K562 (cell line): ENCODE results near the gene CEP44.

Experiments used
- BDP1 ChIP-seq: IDR thresholded peaks from 3 replicates; pipeline ENCODE4 v1.6.1; 2011; ENCODE audit not compliant: insufficient read length, insufficient read depth
- CTCF ChIP-seq, 3 experiments: IDR thresholded peaks in 2 of 3; conservative IDR thresholded peaks in 1 of 3; 2 replicates each; pipeline ENCODE4 v1.5.1; 2011 to 2012; ENCODE audit warnings: low read length in 3 of 3, mild to moderate bottlenecking in 3 of 3, control low read depth in 2 of 3, improper control_type of control experiment in 1 of 3, inconsistent platforms in 1 of 3, low read depth in 1 of 3, mixed read lengths in 1 of 3, moderate library complexity in 1 of 3; ENCODE audit not compliant: insufficient read depth in 2 of 3
- EZH2 ChIP-seq: IDR thresholded peaks from 2 replicates; pipeline ENCODE4 v1.6.1; 2012; ENCODE audit warnings: low read depth, mild to moderate bottlenecking, inconsistent platforms, low read length, borderline replicate concordance
- FOXJ3 ChIP-seq: sonication (generic); formaldehyde crosslinking; IDR thresholded peaks from 2 replicates; pipeline ENCODE4 v1.4.0; 2020; ENCODE audit warnings: mild to moderate bottlenecking, missing genetic modification reagents
- MYC ChIP-seq, 2 experiments: fragments of 250-450 bp in 1 of 2; sonication (Bioruptor Pico) in 1 of 2; IDR thresholded peaks; 2 replicates each; pipeline versions ENCODE4 v1.5.1 to v1.6.1; 2012 to 2021; ENCODE audit warnings: low read depth in 2 of 2, borderline replicate concordance in 1 of 2, improper control_type of control experiment in 1 of 2, low read length in 1 of 2, mild to moderate bottlenecking in 1 of 2, moderate library complexity in 1 of 2
- NELFE ChIP-seq: IDR thresholded peaks from 2 replicates; pipeline ENCODE4 v1.6.1; 2011; ENCODE audit warnings: mild to moderate bottlenecking; ENCODE audit not compliant: insufficient read depth, insufficient read length
- NR1H2 ChIP-seq: sonication (generic); formaldehyde crosslinking; IDR thresholded peaks from 2 replicates; pipeline ENCODE4 v1.4.0; 2020; ENCODE audit warnings: mild to moderate bottlenecking, missing genetic modification reagents
- RBBP5 ChIP-seq: fragments of 200-600 bp; sonication (generic); IDR thresholded peaks from 2 replicates; pipeline ENCODE4 v1.6.1; 2012; ENCODE audit warnings: borderline replicate concordance, mild to moderate bottlenecking, low read length, control low read depth, inconsistent platforms; ENCODE audit not compliant: insufficient read depth, poor library complexity, severe bottlenecking
- STAG1 ChIP-seq: sonication (generic); formaldehyde crosslinking; IDR thresholded peaks from 2 replicates; pipeline ENCODE4 v1.5.0; 2020; ENCODE audit warnings: missing genetic modification reagents, borderline replicate concordance
- TARDBP ChIP-seq: fragments of 450-650 bp; IDR thresholded peaks from 2 replicates; pipeline ENCODE4 v1.6.1; 2016
- ZBTB33 ChIP-seq: sonication (generic); formaldehyde crosslinking; IDR thresholded peaks from 2 replicates; pipeline ENCODE4 v1.8.1; 2023; ENCODE audit warnings: mild to moderate bottlenecking, missing genetic modification reagents
- ZBTB49 ChIP-seq: sonication (generic); formaldehyde crosslinking; IDR thresholded peaks from 2 replicates; pipeline ENCODE4 v1.8.0; 2022; ENCODE audit warnings: missing genetic modification reagents, mild to moderate bottlenecking, borderline replicate concordance
- ZNF431 ChIP-seq: sonication (generic); formaldehyde crosslinking; IDR thresholded peaks from 2 replicates; pipeline ENCODE4 v1.8.0; 2022; ENCODE audit warnings: mild to moderate bottlenecking, missing genetic modification reagents
- ZNF592 ChIP-seq: fragments of 450-650 bp; IDR thresholded peaks from 2 replicates; pipeline ENCODE4 v1.6.1; 2017; ENCODE audit warnings: antibody characterized with exemption, mild to moderate bottlenecking

GRCh38 chr4:174245714-174246113 is 38.0 kb upstream of the CEP44 start:
- TF ChIP-seq TARDBP (no peak), NR1H2 (CRISPR knock-in tag) (no peak), BDP1 (no peak), NELFE (no peak), STAG1 (CRISPR knock-in tag) (no peak), CTCF (IDR thresholded peaks at IDR 0.05 in 2 of 3, conservative IDR thresholded peaks at IDR 0.05 in 1 of 3; ENCODE audit: insufficient read depth in 2 of 3, low read depth in 1 of 3, low read length in 3 of 3) (no peak), MYC (IDR thresholded peaks at IDR 0.05; ENCODE audit: low read depth, low read length) (no peak), MYC (CRISPR knock-in tag; IDR thresholded peaks at IDR 0.05; ENCODE audit: borderline replicate concordance, low read depth) (no peak), ZNF592 (no peak), EZH2 (no peak), ZBTB49 (CRISPR knock-in tag) (no peak), RBBP5 (no peak), FOXJ3 (CRISPR knock-in tag) (no peak), ZBTB33 (no peak), ZNF431 (CRISPR knock-in tag) (no peak)
